ENCODE results near the gene SPDYE3. TPM values are rescaled to one million over a fixed set of nuclear protein-coding genes. Genes with fewer than 3 reads are reported as not detected.
"Not testable (repeated sequence)": the region's sequence is repeated elsewhere in the genome, so short reads cannot be mapped to it uniquely, and the experiment has no call there.

Gene SPDYE3
- not detected for total RNA-seq
- 1 to 10 TPM; 8.5 to 8.7 TPM for polyA plus RNA-seq
- not detected for total RNA-seq

- H3K4me1 Mint-ChIP-seq; H3K36me3 Mint-ChIP-seq; CTCF ChIA-PET; H3K9me3 ChIP-seq (ENCODE audit: control insufficient read depth in 2 of 3, low read length in 3 of 3); H3K4me3 ChIP-seq (ENCODE audit: low read length); DNase-seq; H3K27ac ChIP-seq (ENCODE audit: low read depth, low read length); H3K27ac Mint-ChIP-seq; H3K4me3 Mint-ChIP-seq; H3K36me3 ChIP-seq (ENCODE audit: control insufficient read depth in 2 of 3, insufficient read depth in 3 of 3, low read length in 3 of 3); H3K27me3 ChIP-seq (ENCODE audit: control insufficient read depth in 2 of 2, insufficient read depth in 2 of 2, low read length in 2 of 2); intact Hi-C loops (cut with micrococcal nuclease); POLR2A ChIA-PET; ATAC-seq; H3K4me1 ChIP-seq (ENCODE audit: control insufficient read depth in 2 of 2, insufficient read depth in 2 of 2, low read length in 2 of 2); H3K9me3 Mint-ChIP-seq; H3K27me3 Mint-ChIP-seq: not testable (repeated sequence)
These were observed at the start of gene SPDYE3 for GRCh38 chr7:100307402-100307801. Gene SPDYE3 (plus strand): TSS chr7:100307702. CDS start chr7:100307886, 184 bp downstream.

GRCh38 chr7:100259984-100260383 lies 47.5 kb upstream of the SPDYE3 start:
- H3K27me3 Mint-ChIP-seq; H3K27ac ChIP-seq (ENCODE audit: low read depth, low read length); H3K36me3 ChIP-seq (ENCODE audit: control insufficient read depth in 2 of 3, insufficient read depth in 3 of 3, low read length in 3 of 3); H3K27me3 ChIP-seq (ENCODE audit: control insufficient read depth in 2 of 2, insufficient read depth in 2 of 2, low read length in 2 of 2); H3K9me3 Mint-ChIP-seq; H3K4me1 ChIP-seq (ENCODE audit: control insufficient read depth in 2 of 2, insufficient read depth in 2 of 2, low read length in 2 of 2); H3K36me3 Mint-ChIP-seq; ATAC-seq; CTCF ChIA-PET; POLR2A ChIA-PET; DNase-seq; H3K9me3 ChIP-seq (ENCODE audit: control insufficient read depth in 2 of 3, low read length in 3 of 3); H3K4me3 ChIP-seq (ENCODE audit: low read length); H3K4me3 Mint-ChIP-seq; H3K4me1 Mint-ChIP-seq; intact Hi-C loops (cut with micrococcal nuclease): not testable (repeated sequence)
- H3K27ac Mint-ChIP-seq = peak overlapping the region in 1 of 9 donors; percentile 36

- H3K27me3 Mint-ChIP-seq; H3K4me3 Mint-ChIP-seq; H3K27ac Mint-ChIP-seq; H3K4me1 Mint-ChIP-seq; H3K27me3 ChIP-seq (ENCODE audit: control insufficient read depth in 2 of 2, insufficient read depth in 2 of 2, low read length in 2 of 2); intact Hi-C loops (cut with micrococcal nuclease); H3K4me1 ChIP-seq (ENCODE audit: control insufficient read depth in 2 of 2, insufficient read depth in 2 of 2, low read length in 2 of 2); H3K4me3 ChIP-seq (ENCODE audit: low read length); CTCF ChIA-PET; H3K9me3 ChIP-seq (ENCODE audit: control insufficient read depth in 2 of 3, low read length in 3 of 3); DNase-seq; H3K27ac ChIP-seq (ENCODE audit: low read depth, low read length); ATAC-seq; H3K9me3 Mint-ChIP-seq; H3K36me3 ChIP-seq (ENCODE audit: control insufficient read depth in 2 of 3, insufficient read depth in 3 of 3, low read length in 3 of 3); H3K36me3 Mint-ChIP-seq: not testable (repeated sequence)
- POLR2A ChIA-PET = interaction anchor here (0.6 kb wide), 1 partner anchor 117 kb away, joined by 3 read pairs; no protein-coding TSS in a partner anchor
These were observed 44.6 kb upstream of the SPDYE3 start for GRCh38 chr7:100262896-100263295.

- H3K4me3 ChIP-seq (ENCODE audit: low read length); H3K4me1 ChIP-seq (ENCODE audit: control insufficient read depth in 2 of 2, insufficient read depth in 2 of 2, low read length in 2 of 2); H3K27me3 ChIP-seq (ENCODE audit: control insufficient read depth in 2 of 2, insufficient read depth in 2 of 2, low read length in 2 of 2); H3K4me3 Mint-ChIP-seq; POLR2A ChIA-PET; H3K27ac Mint-ChIP-seq; H3K36me3 ChIP-seq (ENCODE audit: control insufficient read depth in 2 of 3, insufficient read depth in 3 of 3, low read length in 3 of 3); intact Hi-C loops (cut with micrococcal nuclease); H3K27me3 Mint-ChIP-seq; H3K9me3 ChIP-seq (ENCODE audit: control insufficient read depth in 2 of 3, low read length in 3 of 3); H3K36me3 Mint-ChIP-seq; ATAC-seq; DNase-seq; H3K27ac ChIP-seq (ENCODE audit: low read depth, low read length); H3K9me3 Mint-ChIP-seq: not testable (repeated sequence)
- H3K4me1 Mint-ChIP-seq = peaks cover 0 to 11% (median 8%) of the 10 kb centered on the region in 7 donors
- CTCF ChIA-PET = interaction anchor here (0.9 kb wide), 1 partner anchor 9 kb away, joined by 3 read pairs; no protein-coding TSS in a partner anchor
These were observed 43.3 kb upstream of the SPDYE3 start for GRCh38 chr7:100264223-100264622.

- H3K36me3 ChIP-seq (ENCODE audit: control insufficient read depth in 2 of 3, insufficient read depth in 3 of 3, low read length in 3 of 3); DNase-seq; H3K27me3 Mint-ChIP-seq; H3K4me3 ChIP-seq (ENCODE audit: low read length); H3K36me3 Mint-ChIP-seq; H3K27ac ChIP-seq (ENCODE audit: low read depth, low read length); H3K27me3 ChIP-seq (ENCODE audit: control insufficient read depth in 2 of 2, insufficient read depth in 2 of 2, low read length in 2 of 2); ATAC-seq; H3K9me3 ChIP-seq (ENCODE audit: control insufficient read depth in 2 of 3, low read length in 3 of 3); intact Hi-C loops (cut with micrococcal nuclease); H3K4me1 ChIP-seq (ENCODE audit: control insufficient read depth in 2 of 2, insufficient read depth in 2 of 2, low read length in 2 of 2); H3K9me3 Mint-ChIP-seq; H3K4me3 Mint-ChIP-seq; POLR2A ChIA-PET: not testable (repeated sequence)
- Mint-ChIP-seq H3K27ac (peak overlapping the region in 1 of 9 donors; percentile 51), H3K4me1 (peaks cover 0 to 11% (median 8%) of the 10 kb centered on the region in 7 donors)
- CTCF ChIA-PET = interaction anchor here (0.9 kb wide), 1 partner anchor 10 kb away, joined by 3 read pairs; no protein-coding TSS in a partner anchor
These were observed 42.8 kb upstream of the SPDYE3 start for GRCh38 chr7:100264669-100265165.

GRCh38 chr7:100265851-100266250 lies 41.7 kb upstream of the SPDYE3 start:
- H3K27ac Mint-ChIP-seq = peak overlapping the region in 3 of 9 donors; percentile 47 to 78 (median 62)
- CTCF ChIA-PET; H3K27me3 Mint-ChIP-seq; H3K36me3 ChIP-seq (ENCODE audit: control insufficient read depth in 2 of 3, insufficient read depth in 3 of 3, low read length in 3 of 3); ATAC-seq; H3K27ac ChIP-seq (ENCODE audit: low read depth, low read length); H3K4me3 ChIP-seq (ENCODE audit: low read length); H3K36me3 Mint-ChIP-seq; H3K4me3 Mint-ChIP-seq; H3K9me3 Mint-ChIP-seq; POLR2A ChIA-PET; H3K9me3 ChIP-seq (ENCODE audit: control insufficient read depth in 2 of 3, low read length in 3 of 3); DNase-seq; H3K27me3 ChIP-seq (ENCODE audit: control insufficient read depth in 2 of 2, insufficient read depth in 2 of 2, low read length in 2 of 2); H3K4me1 ChIP-seq (ENCODE audit: control insufficient read depth in 2 of 2, insufficient read depth in 2 of 2, low read length in 2 of 2); intact Hi-C loops (cut with micrococcal nuclease): not testable (repeated sequence)
- peaks cover 5 to 16% (median 10%) of the 10 kb centered on the region in 7 donors for H3K4me1 Mint-ChIP-seq

GRCh38 chr7:100266576-100267354 lies 40.7 kb upstream of the SPDYE3 start:
- no peaks in the 10 kb centered on the region for H3K9me3 ChIP-seq (ENCODE audit: control insufficient read depth in 2 of 3, low read length in 3 of 3)
- H3K4me3 Mint-ChIP-seq = no peak overlapping the region
- no peaks in the 10 kb centered on the region for H3K36me3 ChIP-seq (ENCODE audit: control insufficient read depth in 2 of 3, insufficient read depth in 3 of 3, low read length in 3 of 3)
- peaks cover 0 to 4% of the 10 kb centered on the region in 2 donors for H3K4me1 ChIP-seq (ENCODE audit: control insufficient read depth in 2 of 2, insufficient read depth in 2 of 2, low read length in 2 of 2)
- no peak overlapping the region for H3K27ac Mint-ChIP-seq
- DNase-seq (no peak), ATAC-seq (no peak)
- ChIA-PET CTCF (no interaction called here), POLR2A (interaction anchor here (1.0 kb wide), 1 partner anchor 11 kb away, joined by 8 read pairs; no protein-coding TSS in a partner anchor)
- H3K36me3 Mint-ChIP-seq = peaks cover 0 to 6% (median 0%) of the 10 kb centered on the region in 5 donors
- no peak overlapping the region for H3K27ac ChIP-seq (ENCODE audit: low read depth, low read length)
- no peaks in the 10 kb centered on the region for H3K9me3 Mint-ChIP-seq
- H3K4me1 Mint-ChIP-seq = peaks cover 7 to 19% (median 14%) of the 10 kb centered on the region in 7 donors
- peaks cover 0 to 4% (median 0%) of the 10 kb centered on the region in 5 donors for H3K27me3 Mint-ChIP-seq
- intact Hi-C loops (cut with micrococcal nuclease) = no loop called here
- no peaks in the 10 kb centered on the region for H3K27me3 ChIP-seq (ENCODE audit: control insufficient read depth in 2 of 2, insufficient read depth in 2 of 2, low read length in 2 of 2)
- no peak overlapping the region for H3K4me3 ChIP-seq (ENCODE audit: low read length)

Data from naive thymus-derived CD4-positive, alpha-beta T cell (primary cell).